ENCODE measurements around the gene ANKH.

ANKH gene

GRCh38 chr5:14713476-14714390, 157.8 kb downstream of the ANKH start:
- DNase-seq (ENCODE audit: low read depth) = no peak

DNA sequence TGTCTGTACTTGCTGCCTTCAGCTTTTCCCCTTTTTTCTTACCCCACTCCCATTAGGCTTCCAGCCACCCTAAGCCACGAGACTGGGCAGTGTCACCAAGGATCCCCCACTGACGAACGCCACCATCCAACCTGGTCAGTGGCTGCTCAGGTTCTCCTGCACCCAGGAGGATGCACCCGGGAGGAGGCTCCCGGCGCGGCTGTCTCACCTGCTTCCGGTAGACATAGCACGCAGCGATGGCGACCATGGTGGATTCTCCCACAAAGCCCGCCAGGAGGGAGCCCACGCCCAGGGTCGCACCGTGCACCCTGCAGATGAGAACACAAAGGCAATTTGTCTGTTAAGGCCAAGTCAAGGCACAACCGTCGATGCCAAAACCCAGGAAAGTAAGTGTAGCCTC, 158.9 kb downstream of the ANKH start:
- DNase-seq (ENCODE audit: low read depth) = no peak

GRCh38 chr5:14712131-14712530, 159.4 kb downstream of the ANKH start:
- DNase-seq (ENCODE audit: low read depth) = no peak

DNA sequence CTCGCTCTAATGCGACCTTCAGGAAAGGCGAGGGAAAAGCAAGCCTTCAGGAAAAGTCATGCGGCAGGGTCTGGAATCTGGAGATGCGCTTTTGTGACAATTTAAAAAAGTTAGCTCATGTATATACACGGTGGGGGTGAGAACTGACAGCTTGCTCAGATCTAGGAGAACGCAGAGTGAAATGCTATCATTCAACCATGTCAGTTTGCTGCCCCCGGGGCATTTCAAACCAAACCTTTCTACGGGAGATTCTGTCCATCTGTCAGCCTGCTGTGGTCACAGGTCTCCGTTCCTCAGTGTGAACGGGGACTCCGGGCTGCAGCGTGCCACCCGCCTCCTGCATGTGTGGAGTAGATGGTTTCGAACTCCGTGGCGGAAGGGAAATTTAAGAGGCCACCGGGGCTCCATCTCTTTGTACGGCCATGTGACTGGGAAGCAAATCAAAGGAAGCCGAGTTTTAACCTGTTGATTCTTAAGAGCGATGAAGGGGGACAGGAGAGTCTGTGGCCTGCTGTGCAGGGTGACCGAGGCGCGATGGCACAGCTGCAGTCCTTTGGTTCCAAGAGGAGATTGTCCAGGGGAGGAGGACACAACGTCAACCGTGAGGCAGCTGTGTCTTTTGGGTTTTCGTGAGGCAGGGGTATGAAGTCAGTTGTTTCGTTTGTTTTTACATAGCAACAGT, 161.1 kb downstream of the ANKH start:
- DNase-seq (ENCODE audit: low read depth) = no peak

GRCh38 chr5:14708551-14708950, 163.0 kb downstream of the ANKH start:
- DNase-seq (ENCODE audit: low read depth) = no peak

GRCh38 chr5:14707811-14708390, 163.7 kb downstream of the ANKH start:
- no peak for DNase-seq (ENCODE audit: low read depth)

- no peak for DNase-seq (ENCODE audit: low read depth)
Observed at GRCh38 chr5:14706615-14707021, 165.0 kb downstream of the ANKH start.

DNA sequence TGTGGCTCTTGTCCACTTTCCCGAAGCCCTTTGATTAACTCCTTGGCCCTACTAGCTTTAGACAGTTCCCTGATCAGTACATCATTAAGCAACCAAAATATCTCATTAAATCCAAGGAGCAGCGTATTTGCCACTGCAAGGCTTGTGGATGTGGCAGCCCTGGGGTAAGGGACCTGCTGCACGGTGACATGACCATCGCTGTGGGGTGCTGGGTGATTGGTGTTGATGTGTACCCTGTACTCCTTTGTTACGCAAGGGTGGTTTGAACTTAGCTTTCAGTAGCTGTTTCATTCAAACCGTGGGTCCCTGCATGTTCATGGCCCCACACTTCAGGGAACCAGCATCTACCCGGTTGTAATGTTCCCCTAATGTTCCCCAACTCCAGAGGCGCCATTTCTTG, 166.0 kb downstream of the ANKH start:
- no peak for DNase-seq (ENCODE audit: low read depth)

GRCh38 chr5:14702238-14702839, 169.2 kb downstream of the ANKH start:
- DNase-seq (ENCODE audit: low read depth) = no peak

DNA sequence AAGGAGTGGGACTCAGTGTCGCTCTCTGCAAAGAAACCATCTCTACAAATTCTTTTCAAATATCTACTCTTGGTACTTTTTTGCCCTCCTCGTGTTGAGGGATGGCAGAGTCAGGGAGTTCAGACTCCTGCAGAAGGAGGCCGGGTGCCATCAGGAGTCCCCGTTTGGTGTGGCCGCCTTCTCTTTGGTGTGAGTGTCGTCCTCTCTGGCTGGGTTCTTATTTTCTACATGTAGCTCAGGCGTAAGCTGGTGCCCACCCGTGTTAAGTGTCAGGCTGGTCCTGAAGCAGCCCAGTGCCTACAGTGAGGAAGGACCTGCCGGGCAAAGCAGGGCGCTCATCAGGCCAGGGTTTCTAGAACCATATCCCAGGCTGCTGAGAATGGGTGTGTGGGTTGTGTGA, 170.0 kb downstream of the ANKH start:
- DNase-seq (ENCODE audit: low read depth) = no peak

- DNase-seq (ENCODE audit: low read depth) = no peak
Observed at GRCh38 chr5:14700478-14701436, 170.8 kb downstream of the ANKH start.

DNA sequence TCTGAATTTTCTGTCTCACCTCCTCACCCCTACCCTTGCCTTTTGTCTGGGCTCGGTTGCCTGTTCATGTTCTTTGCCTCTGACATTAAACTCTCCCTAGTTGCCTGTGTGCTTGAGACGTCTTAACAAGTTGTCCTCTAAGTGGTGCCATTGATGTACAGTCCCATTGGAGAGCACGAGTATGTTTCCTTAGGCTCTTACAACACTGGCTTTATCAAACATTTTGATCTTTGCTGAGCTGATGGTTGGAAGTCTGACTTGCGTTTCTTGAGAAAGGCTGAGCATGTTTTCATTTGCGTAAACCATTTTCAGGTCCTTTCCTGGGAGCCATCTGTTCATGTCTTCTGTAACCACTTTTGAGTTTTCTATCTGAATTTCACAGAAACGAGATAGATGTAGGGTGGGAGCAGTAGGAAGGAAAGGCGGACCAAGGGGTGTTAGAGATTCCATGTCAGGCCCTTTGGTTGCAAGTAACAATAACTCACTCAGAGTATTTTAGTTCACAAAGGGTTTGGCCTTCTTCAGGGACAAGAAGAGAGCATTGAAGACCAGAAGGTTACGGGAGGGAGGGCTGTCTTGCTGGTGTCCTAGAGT, 171.7 kb downstream of the ANKH start:
- no peak for DNase-seq (ENCODE audit: low read depth)

DNA sequence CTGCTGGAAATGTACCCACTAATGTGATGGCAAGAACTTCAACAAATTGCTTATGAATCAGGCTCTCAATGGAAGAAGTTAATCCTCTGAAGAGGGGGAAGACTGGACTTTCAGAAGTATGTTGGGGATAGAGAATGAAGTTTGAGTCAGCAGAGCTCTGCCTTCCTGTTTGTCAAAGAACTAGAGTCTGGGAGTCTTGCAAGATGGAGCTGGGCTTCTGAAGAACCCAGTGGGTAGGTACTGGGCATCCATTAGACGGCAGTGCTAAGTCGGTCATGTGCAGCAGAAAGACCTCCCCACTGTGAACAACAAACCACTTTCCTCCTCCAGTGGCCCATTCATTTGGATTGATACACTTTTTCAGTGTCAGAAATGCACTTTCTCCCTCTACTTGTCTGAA, 172.4 kb downstream of the ANKH start:
- no peak for DNase-seq (ENCODE audit: low read depth)

GRCh38 chr5:14698495-14698894, 173.1 kb downstream of the ANKH start:
- DNase-seq (ENCODE audit: low read depth) = no peak

GRCh38 chr5:14696851-14697250, 174.7 kb downstream of the ANKH start:
- DNase-seq (ENCODE audit: low read depth) = no peak

DNA sequence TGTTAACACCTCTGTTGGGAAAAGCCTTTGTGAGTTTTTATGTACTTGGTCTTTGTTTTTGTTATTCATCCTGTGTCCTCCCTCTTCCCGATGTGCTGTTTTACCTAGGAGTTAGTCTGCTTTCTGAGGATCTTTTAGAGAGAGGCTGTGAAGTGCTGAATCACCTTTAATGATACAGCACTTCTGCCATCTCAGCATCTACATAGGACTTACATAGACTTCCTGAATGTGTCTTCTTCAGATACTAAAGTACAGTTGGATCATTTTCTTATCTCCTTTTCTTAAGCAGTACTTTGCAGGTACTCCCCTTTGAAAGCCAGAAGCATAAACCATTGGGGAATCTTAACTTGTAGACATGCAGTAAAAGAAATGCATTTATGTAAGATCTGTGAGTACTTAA, 175.5 kb downstream of the ANKH start:
- DNase-seq (ENCODE audit: low read depth) = no peak

- no peak for DNase-seq (ENCODE audit: low read depth)
Observed at GRCh38 chr5:14695152-14695551, 176.4 kb downstream of the ANKH start.

- no peak for DNase-seq (ENCODE audit: low read depth)
Observed at GRCh38 chr5:14693070-14693469, 178.5 kb downstream of the ANKH start.

GRCh38 chr5:14687023-14687665, 184.4 kb downstream of the ANKH start:
- DNase-seq (ENCODE audit: low read depth) = no peak

- no peak for DNase-seq (ENCODE audit: low read depth)
Observed at GRCh38 chr5:14686517-14686916, 185.1 kb downstream of the ANKH start.

DNA sequence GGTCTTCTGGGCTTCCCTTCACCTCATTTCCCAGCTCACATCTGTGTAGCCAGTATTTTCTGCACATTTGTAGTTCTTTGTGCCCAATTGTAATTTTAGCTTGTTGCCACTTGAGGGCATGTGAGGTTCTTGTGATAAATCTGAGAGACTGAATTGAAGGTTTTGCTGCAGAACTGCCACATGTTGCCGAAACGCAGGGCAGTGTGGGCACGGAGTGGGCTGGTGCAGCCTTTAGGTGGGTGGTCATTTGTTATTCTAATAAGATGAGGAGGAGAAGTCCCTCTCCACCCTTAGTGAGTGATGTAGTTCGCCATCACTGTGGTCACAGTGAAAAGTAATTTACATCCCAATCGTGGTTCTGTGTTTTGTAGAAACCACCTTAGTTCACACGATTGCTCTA, 185.8 kb downstream of the ANKH start:
- no peak for DNase-seq (ENCODE audit: low read depth)

All from stimulated activated CD8-positive, alpha-beta memory T cell treated with anti-CD3 and anti-CD28 coated beads, Interleukin-15, amount 100 ng/mL, for 24 hours (primary cell).